ENCODE results near the gene OSBPL9. TPM values are rescaled to one million over a fixed set of nuclear protein-coding genes. Genes with fewer than 3 reads are reported as not detected.

OSBPL9 gene, protein sequence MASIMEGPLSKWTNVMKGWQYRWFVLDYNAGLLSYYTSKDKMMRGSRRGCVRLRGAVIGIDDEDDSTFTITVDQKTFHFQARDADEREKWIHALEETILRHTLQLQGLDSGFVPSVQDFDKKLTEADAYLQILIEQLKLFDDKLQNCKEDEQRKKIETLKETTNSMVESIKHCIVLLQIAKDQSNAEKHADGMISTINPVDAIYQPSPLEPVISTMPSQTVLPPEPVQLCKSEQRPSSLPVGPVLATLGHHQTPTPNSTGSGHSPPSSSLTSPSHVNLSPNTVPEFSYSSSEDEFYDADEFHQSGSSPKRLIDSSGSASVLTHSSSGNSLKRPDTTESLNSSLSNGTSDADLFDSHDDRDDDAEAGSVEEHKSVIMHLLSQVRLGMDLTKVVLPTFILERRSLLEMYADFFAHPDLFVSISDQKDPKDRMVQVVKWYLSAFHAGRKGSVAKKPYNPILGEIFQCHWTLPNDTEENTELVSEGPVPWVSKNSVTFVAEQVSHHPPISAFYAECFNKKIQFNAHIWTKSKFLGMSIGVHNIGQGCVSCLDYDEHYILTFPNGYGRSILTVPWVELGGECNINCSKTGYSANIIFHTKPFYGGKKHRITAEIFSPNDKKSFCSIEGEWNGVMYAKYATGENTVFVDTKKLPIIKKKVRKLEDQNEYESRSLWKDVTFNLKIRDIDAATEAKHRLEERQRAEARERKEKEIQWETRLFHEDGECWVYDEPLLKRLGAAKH
- 100 to 1,000 TPM in 3 of 4 donors, 10 to 100 TPM in 1; 65.8 to 206 (median 136) TPM for total RNA-seq

GRCh38 chr1:51616903-51617708 lies at the start of gene OSBPL9:
TSS of gene OSBPL9 (plus strand) at chr1:51617092. CDS start at chr1:51617111, 19 bp downstream.
- TF ChIP-seq, protein P1, sequence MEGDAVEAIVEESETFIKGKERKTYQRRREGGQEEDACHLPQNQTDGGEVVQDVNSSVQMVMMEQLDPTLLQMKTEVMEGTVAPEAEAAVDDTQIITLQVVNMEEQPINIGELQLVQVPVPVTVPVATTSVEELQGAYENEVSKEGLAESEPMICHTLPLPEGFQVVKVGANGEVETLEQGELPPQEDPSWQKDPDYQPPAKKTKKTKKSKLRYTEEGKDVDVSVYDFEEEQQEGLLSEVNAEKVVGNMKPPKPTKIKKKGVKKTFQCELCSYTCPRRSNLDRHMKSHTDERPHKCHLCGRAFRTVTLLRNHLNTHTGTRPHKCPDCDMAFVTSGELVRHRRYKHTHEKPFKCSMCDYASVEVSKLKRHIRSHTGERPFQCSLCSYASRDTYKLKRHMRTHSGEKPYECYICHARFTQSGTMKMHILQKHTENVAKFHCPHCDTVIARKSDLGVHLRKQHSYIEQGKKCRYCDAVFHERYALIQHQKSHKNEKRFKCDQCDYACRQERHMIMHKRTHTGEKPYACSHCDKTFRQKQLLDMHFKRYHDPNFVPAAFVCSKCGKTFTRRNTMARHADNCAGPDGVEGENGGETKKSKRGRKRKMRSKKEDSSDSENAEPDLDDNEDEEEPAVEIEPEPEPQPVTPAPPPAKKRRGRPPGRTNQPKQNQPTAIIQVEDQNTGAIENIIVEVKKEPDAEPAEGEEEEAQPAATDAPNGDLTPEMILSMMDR (IDR thresholded peaks at IDR 0.05 in 4 of 5, conservative IDR thresholded peaks at IDR 0.05 in 1 of 5): no peak
- peak; percentile 88 to 95 for TF ChIP-seq POLR2A (IDR thresholded peaks at IDR 0.05)
- peak; percentile 60 to 75 for ATAC-seq
- intact Hi-C loops (cut with DNase I; ENCODE audit: low total_unique reads): loop anchor here (2.0 to 5.0 kb wide), 2 partner anchors 98 to 260 kb away; partner anchors contain the start of genes EPS15 and NRDC
- peak within 1 kb of the TSS; percentile 94 to 99 (median 99) for H3K27ac ChIP-seq
- in situ Hi-C loops (cut with MboI; ENCODE audit: low sequenced_read_pairs in 4 of 4): no loop called here
- no peaks in the 10 kb centered on the region for H3K9me3 ChIP-seq
- peak within 1 kb of the TSS; percentile 79 to 99 (median 94) for H3K4me3 ChIP-seq
- H3K4me1 ChIP-seq: peaks cover 47 to 58% of the 10 kb centered on the region in 2 donors
- no peaks in the 10 kb centered on the region for H3K36me3 ChIP-seq
- peak; percentile 86 to 89 for DNase-seq
- no peaks in the 10 kb centered on the region for H3K27me3 ChIP-seq

GRCh38 chr1:51567653-51568052 lies 49.2 kb upstream of the OSBPL9 start:
- Histone ChIP-seq H3K4me1 (peaks cover 63 to 67% of the 10 kb centered on the region in 2 donors), H3K27ac (peak overlapping the region in 3 of 4 donors; percentile 10 to 78 (median 63)), H3K9me3 (no peaks in the 10 kb centered on the region), H3K4me3 (no peak overlapping the region), H3K27me3 (no peaks in the 10 kb centered on the region), H3K36me3 (no peaks in the 10 kb centered on the region)
- intact Hi-C loops (cut with DNase I; ENCODE audit: low total_unique reads): loop anchor here (10.0 kb wide), 1 partner anchor 97 kb away; no protein-coding TSS in a partner anchor
- TF ChIP-seq, protein P1 (IDR thresholded peaks at IDR 0.05 in 4 of 5, conservative IDR thresholded peaks at IDR 0.05 in 1 of 5): no peak
- TF ChIP-seq POLR2A (IDR thresholded peaks at IDR 0.05): no peak
- DNase-seq (no peak), ATAC-seq (no peak)
- in situ Hi-C loops (cut with MboI; ENCODE audit: low sequenced_read_pairs in 4 of 4): no loop called here

GRCh38 chr1:51568231-51568935 lies 48.5 kb upstream of the OSBPL9 start:
- intact Hi-C loops (cut with DNase I; ENCODE audit: low total_unique reads) (loop anchor here (10.0 kb wide), 1 partner anchor 96 kb away; no protein-coding TSS in a partner anchor), in situ Hi-C loops (cut with MboI; ENCODE audit: low sequenced_read_pairs in 4 of 4) (no loop called here)
- H3K27me3 ChIP-seq: no peaks in the 10 kb centered on the region
- TF ChIP-seq, protein P1 (IDR thresholded peaks at IDR 0.05 in 4 of 5, conservative IDR thresholded peaks at IDR 0.05 in 1 of 5): no peak
- no peak for TF ChIP-seq POLR2A (IDR thresholded peaks at IDR 0.05)
- H3K4me1 ChIP-seq: peaks cover 57 to 62% of the 10 kb centered on the region in 2 donors
- no peaks in the 10 kb centered on the region for H3K36me3 ChIP-seq
- no peaks in the 10 kb centered on the region for H3K9me3 ChIP-seq
- no peak overlapping the region for H3K4me3 ChIP-seq
- DNase-seq: no peak
- no peak for ATAC-seq
- H3K27ac ChIP-seq: peak overlapping the region in 3 of 4 donors; percentile 10 to 78 (median 63)
